ENCODE data around the gene ACTL8. TPM values are rescaled to one million over a fixed set of nuclear protein-coding genes. Genes with fewer than 3 reads are reported as not detected.

Gene ACTL8
- total RNA-seq, 1 experiment from 2014 or later, result 0.69 TPM

GRCh38 chr1:17841944-17842343 is 86.8 kb downstream of the ACTL8 start:
- ChIA-PET CTCF (no interaction called here), RAD21 (ENCODE audit: low non-redundant PET in 1 of 2, low total read pairs in 2 of 2, uncharacterized antibody in 2 of 2, unreplicated experiment in 2 of 2) (no interaction called here), POLR2A (no interaction called here)
- Histone ChIP-seq H3K36me3 (ENCODE audit: control insufficient read depth in 1 of 2, insufficient read depth in 2 of 2, low read length in 2 of 2) (no peaks in the 10 kb centered on the region), H2AFZ (ENCODE audit: low read depth, low read length, poor library complexity, severe bottlenecking) (no peak overlapping the region), H3K27ac (ENCODE audit: low read depth, low read length) (no peak overlapping the region), H3K79me2 (ENCODE audit: insufficient read depth, low read length) (no peaks in the 10 kb centered on the region), H3K9ac (ENCODE audit: low read length) (no peak overlapping the region), H3K4me2 (ENCODE audit: low read length) (no peak overlapping the region), H3K4me1 (ENCODE audit: control insufficient read depth in 1 of 2, insufficient read depth in 2 of 2, low read length in 2 of 2) (no peaks in the 10 kb centered on the region), H3K9me2 (ENCODE audit: insufficient read depth) (no peaks in the 10 kb centered on the region), H3K27me3 (ENCODE audit: insufficient read depth, low read length) (peaks cover 24% of the 10 kb centered on the region), H4K20me1 (ENCODE audit: insufficient read depth) (no peaks in the 10 kb centered on the region), H3K9me3 (ENCODE audit: control insufficient read depth in 1 of 2, insufficient read depth in 1 of 2, low read depth in 1 of 2, low read length in 2 of 2) (no peaks in the 10 kb centered on the region), H3K4me3 (replicated peaks in 1 of 2; ENCODE audit: low read depth in 1 of 2, low read length in 2 of 2) (no peak overlapping the region)
- intact Hi-C loops (cut with micrococcal nuclease), result no loop called here
- DNase-seq (ENCODE audit: low read depth, low spot score) (no peak), ATAC-seq (no peak)
- no peak for TF ChIP-seq SP1 (IDR thresholded peaks at IDR 0.05; ENCODE audit: low read depth)
- no peak for TF ChIP-seq TCF7L2 (IDR thresholded peaks at IDR 0.05; ENCODE audit: borderline replicate concordance, extremely low read depth, insufficient read depth, insufficient read length)
- TF ChIP-seq CEBPB (IDR thresholded peaks at IDR 0.05; ENCODE audit: low read depth), result no peak
- no TSS peak for BruUV-seq (replicated peaks)

DNA sequence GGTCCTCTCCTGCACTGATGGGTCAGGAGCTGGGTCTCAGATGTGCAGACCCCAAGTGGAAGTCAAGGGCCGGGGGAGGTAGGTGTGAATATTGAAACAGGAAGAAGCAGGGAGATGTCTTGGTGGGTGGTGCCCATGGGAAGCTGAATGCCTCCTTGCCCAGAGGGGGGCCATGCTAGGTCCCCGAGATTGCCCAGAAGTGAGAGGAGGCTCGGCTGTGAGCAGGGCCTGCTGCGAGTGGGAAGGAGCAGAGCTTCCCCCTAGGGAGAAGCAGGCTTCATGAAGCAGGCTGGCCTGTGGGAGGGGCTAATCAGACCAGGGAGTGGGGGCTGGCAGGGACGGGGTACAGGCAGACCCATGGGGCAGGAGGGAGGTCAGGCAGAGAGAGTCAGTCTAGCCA is 87.6 kb downstream of the ACTL8 start:
- Histone ChIP-seq H3K4me2 (ENCODE audit: low read length) (no peak overlapping the region), H3K9ac (ENCODE audit: low read length) (no peak overlapping the region), H3K27ac (ENCODE audit: low read depth, low read length) (no peak overlapping the region), H3K4me1 (ENCODE audit: control insufficient read depth in 1 of 2, insufficient read depth in 2 of 2, low read length in 2 of 2) (no peaks in the 10 kb centered on the region), H4K20me1 (ENCODE audit: insufficient read depth) (no peaks in the 10 kb centered on the region), H2AFZ (ENCODE audit: low read depth, low read length, poor library complexity, severe bottlenecking) (no peak overlapping the region), H3K4me3 (replicated peaks in 1 of 2; ENCODE audit: low read depth in 1 of 2, low read length in 2 of 2) (no peak overlapping the region), H3K9me3 (ENCODE audit: control insufficient read depth in 1 of 2, insufficient read depth in 1 of 2, low read depth in 1 of 2, low read length in 2 of 2) (no peaks in the 10 kb centered on the region), H3K9me2 (ENCODE audit: insufficient read depth) (no peaks in the 10 kb centered on the region), H3K36me3 (ENCODE audit: control insufficient read depth in 1 of 2, insufficient read depth in 2 of 2, low read length in 2 of 2) (no peaks in the 10 kb centered on the region), H3K79me2 (ENCODE audit: insufficient read depth, low read length) (no peaks in the 10 kb centered on the region), H3K27me3 (ENCODE audit: insufficient read depth, low read length) (peaks cover 23% of the 10 kb centered on the region)
- intact Hi-C loops (cut with micrococcal nuclease), result no loop called here
- RAD21 ChIA-PET (ENCODE audit: low non-redundant PET in 1 of 2, low total read pairs in 2 of 2, uncharacterized antibody in 2 of 2, unreplicated experiment in 2 of 2), result no interaction called here
- POLR2A ChIA-PET, result interaction anchor here (0.6 kb wide), 1 partner anchor 348 kb away, joined by 3 read pairs; no protein-coding TSS in a partner anchor
- no TSS peak for BruUV-seq (replicated peaks)
- CTCF ChIA-PET, result no interaction called here
- no peak for ATAC-seq
- no peak for TF ChIP-seq ELF1 (IDR thresholded peaks at IDR 0.05; ENCODE audit: borderline replicate concordance, low read depth)
- TF ChIP-seq, protein P1, sequence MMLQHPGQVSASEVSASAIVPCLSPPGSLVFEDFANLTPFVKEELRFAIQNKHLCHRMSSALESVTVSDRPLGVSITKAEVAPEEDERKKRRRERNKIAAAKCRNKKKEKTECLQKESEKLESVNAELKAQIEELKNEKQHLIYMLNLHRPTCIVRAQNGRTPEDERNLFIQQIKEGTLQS (IDR thresholded peaks at IDR 0.05), result no peak
- no peak for TF ChIP-seq REST (IDR thresholded peaks at IDR 0.05; ENCODE audit: low read depth)
- no peak for TF ChIP-seq FOSL1 (IDR thresholded peaks at IDR 0.05; ENCODE audit: low read depth)
- TF ChIP-seq SRF (IDR thresholded peaks at IDR 0.05; ENCODE audit: low read depth), result no peak
- TF ChIP-seq CTCF (IDR thresholded peaks at IDR 0.05 in 2 of 3, conservative IDR thresholded peaks at IDR 0.05 in 1 of 3; ENCODE audit: borderline replicate concordance in 1 of 3, insufficient read depth in 1 of 3, low read depth in 2 of 3, low read length in 2 of 3), result no peak
- TF ChIP-seq RAD21 (IDR thresholded peaks at IDR 0.05; ENCODE audit: low read depth), result no peak
- DNase-seq (ENCODE audit: low read depth, low spot score), result no peak
